Effector CD4-positive, alpha-beta T cell (primary cell): ENCODE data around the gene CEP164.

Experiments
- DNase-seq: peaks from one replicate; pipeline ENCODE4 v3.0.0-alpha.2; 2020

CEP164 gene

DNA sequence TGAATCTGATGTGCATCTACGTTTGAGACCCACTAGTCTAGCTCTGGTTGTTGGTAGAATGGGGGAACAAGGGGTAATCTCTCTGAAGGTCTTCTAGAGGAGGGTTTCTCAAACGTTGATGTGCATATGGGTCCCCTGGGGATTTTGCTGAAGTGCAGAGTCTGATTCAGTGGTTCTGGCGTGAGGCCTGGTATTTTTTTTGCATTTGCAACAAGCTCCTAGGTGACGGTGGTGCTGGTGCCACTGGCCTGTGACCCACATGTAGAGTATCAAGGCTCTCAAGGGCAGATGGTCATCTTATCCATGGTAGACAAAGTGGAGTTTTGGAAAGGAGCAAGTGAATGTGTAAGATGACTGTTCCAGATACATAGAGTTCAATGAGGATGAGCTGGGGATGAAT, 97.1 kb downstream of the CEP164 start:
- DNase-seq = no peak

DNA sequence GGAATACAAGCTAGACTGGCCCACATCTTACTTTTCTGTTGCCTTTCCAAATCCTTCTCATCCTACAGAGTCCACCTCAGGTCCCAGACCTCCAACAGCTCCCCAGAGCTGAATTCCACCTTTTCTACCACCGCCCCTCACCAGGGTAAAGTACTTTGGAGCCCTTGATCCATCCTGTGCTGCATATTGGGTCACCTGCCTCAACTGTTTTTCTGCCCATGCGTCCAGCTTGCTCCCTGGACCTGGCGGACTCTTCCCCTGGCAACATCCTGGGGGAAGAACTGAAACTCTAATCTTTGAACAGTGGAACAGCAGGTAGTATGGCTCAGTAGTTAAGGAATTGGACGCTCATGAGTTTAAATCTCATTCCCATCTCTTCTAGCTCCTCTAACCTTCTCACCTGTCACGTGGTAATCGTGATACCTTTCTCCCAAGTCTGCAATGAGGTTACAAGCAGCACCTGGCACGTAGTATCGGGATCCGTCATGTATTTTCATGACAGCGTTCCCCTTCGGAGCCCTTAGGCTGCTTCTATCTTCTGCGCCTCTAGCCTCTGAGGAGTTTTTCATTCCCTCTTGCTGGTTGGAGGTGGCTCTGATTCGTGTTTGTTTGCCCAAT, 98.1 kb downstream of the CEP164 start:
- no peak for DNase-seq

DNA sequence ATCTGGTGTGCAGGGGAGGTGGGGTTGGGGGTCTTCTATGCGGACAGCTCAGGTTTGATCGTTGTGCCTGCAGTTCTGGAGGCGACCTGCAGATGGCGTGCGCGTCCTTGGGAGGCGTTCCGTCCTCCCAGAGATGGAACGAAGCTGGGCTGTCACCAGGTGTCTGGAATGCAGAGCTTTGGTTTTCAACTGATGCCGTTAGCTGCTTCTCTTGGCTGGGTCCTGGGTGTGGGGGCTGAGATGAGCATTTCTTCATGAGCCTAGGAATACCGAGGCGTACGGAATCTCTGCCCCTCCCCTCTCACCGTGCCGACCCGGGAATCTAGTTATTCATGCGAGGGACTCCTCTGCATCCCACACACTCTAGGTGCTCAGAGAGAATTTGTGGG, 98.6 kb downstream of the CEP164 start:
- peak; percentile 60 for DNase-seq

DNA sequence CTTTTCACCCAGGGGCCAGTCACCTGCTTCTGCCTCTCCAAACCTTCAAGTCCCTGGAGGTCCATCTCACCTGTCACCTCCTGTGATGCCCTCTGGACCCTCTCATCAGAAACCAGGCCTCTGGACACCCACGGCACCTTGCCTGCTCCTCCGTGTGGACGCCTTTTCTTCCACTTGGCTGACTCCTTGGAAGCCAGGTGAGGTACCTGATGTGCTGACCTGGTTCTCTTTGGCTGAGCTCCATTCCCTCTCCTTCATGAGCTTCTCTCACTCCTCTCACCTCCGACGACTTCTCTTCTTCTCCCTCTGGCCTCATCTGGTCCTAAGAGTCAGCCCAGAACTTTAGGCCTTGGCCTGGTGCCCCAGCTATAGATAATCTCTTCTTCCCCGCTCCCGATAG, 99.3 kb downstream of the CEP164 start:
- no peak for DNase-seq

DNA sequence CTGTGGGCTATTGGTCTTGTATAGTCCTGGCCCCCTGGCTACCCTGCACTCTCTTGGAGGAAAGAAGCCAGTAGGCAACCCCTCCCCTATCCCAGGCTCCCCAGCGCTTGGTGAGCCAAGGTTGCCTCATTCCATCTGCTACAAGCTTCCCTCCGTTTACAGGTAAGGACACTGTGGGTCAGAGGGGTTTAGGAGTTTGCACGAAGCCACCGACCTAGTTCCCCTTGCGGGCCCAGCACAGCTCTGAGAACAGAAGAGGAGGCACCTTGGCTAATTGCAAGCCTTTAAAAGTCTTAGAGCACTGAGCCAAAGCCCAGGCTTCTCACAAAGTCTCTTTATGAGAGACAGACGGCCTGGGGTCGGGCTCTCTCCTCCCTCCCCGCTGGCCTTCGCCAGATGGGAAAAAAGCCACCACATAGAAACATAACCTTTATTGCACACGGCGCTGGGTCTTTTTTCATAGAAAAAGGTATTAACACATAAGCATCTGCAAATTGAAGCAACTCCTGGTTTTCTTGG, 99.8 kb downstream of the CEP164 start:
- no peak for DNase-seq

DNA sequence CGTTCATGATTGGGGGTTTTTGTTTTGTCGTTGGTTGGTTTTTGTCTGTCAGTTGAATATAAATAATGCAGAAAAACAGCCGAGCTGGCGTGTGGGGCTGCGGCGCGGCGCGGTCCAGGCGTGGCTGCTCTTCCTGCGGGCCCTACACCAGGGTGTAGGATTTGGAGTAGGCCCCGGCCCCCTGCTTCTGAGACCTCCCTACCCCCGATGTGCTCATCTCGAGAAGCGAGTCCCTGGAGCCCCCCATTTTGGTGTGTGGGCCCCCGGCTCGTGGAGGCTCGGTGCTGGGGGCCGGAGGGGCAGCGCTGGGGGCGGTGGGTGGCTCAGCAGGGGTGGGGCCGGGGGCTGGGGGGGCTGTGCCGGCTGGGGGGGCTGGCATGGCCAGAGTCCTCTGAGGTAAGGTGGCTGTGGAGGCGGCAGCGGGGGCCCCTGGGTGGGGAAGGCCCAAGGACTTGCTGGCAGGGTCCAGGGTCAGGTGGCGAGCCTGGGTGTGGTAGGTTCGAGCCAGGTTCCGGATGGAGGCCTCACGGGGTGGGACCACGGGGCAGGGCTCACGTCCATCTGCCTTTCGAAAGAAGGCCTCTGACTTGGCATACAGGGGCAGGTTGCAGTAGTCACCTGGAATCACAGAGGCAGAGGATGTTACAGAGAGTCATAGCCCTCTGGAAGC, 100.7 kb downstream of the CEP164 start:
- DNase-seq = no peak

DNA sequence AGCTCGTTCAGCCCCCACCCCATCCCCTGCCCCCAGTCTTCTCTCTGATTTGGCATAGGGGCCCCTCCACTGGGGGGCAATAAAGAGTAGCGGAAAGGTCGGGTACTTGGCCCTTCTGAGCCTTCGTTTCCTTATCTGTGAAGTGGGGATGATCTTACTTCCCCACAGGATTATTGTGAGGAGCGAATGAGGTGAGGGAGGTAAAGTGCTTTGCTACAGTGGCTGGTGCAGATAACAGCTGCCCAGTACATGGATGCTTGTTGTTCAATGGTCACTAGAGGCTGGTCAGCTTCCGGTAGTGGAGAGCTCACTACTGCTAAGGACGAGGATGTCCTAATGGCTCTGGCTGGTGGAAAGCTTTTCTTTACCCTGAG, 101.2 kb downstream of the CEP164 start:
- DNase-seq = no peak

DNA sequence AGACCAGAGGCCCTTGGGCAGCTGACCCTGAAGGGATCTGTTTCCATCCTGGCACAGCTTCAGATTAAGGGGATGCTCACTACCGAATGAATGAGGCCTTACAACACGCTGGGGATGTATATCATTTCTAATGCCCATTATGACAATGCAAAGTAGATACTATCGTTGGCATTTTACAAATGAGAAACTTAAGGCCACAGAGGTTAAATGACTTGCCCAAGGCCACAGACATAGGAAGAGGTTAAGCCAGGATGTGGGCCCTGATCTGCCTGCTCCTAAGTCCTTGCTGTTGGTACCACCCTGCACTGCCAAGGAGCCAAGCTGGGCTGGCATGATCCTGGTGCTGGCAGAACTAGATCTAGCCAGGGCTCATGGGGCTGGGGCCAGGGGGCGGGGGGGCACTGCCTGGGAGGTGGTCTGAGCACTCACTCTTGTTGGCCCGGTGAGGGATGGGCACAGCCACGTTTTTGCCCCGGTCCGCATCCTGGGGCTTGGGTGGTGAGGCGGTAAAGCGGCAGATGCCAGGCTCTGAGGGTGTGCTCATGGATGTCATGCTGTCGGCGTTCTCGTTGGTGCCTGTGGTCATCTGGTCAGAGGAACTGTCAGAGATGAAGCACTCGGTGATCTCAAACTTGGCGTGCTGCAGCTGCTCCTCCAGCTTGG, 102.8 kb downstream of the CEP164 start:
- DNase-seq = no peak

DNA sequence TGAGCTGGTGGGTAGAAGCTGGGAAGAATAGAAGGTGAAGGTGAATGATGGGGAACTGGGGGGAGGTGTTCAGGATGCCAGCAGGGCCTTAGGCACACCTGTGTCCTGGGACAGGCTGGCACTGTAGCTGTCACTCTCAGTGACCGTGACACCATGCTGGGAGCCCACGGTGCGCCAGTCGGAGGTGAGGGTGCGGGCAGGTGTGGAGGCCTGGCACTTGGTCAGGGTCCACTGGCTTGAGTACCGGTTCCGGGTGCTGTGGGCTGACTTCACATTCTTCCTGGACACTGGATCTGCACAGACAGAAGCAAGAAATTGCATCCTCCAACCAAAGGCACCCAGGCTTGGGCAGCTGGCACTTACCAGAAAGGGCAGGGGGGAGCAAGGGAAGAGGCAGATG, 103.8 kb downstream of the CEP164 start:
- DNase-seq = no peak

DNA sequence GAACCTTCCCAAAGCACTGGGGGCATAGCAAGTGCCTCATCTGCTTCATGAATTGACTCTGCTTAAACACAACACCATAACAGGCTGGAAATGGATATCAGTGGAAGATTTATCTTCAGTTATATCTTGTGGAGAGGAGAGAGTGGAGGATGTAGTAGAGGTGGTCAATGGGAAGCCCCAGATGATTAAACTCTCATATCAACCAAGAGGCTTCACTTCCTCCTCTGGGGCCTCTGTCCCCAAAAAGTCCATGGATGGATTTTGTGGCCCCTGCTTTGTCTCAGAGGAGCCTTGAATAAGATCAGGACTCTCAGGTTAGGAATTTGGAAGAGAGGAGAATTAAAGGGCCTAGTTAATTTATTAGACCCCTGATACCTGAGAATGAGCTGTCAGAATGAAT, 106.1 kb downstream of the CEP164 start:
- no peak for DNase-seq

DNA sequence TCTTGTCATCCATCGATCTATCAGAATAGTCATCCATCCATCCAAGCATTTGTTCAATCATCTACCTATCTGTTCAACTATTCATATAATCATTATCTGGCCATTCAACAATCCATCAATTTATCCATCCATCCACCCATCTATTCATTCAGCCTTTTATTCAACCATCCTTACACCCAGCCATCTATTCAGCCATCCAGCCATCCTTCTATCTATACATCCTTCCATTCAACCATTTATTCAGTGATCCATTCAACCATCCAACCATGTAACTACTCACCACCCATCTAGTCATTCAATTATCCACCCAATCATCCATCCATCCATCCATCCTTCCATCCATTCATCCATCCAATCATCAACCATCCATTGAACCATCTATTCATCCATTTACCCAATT, 106.8 kb downstream of the CEP164 start:
- DNase-seq = no peak

DNA sequence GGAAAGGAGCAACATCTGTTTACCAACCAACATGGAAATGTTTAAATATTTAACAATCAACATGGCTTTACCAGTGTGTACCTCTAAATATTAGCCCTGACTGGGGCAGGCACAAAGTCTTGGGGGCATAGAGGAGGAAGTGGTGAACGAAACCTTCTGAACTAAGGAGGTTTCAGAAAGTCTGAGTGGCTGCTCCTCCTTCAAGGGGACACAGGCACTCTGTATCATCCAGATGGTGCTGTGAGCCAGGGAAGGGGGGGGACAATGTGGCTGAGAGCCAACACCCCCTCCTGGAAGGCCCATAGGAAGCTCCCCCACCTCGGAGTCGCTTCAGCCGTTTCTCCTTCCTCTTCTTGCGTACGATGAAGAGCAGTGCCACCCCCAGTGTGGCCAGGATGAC, 107.7 kb downstream of the CEP164 start:
- no peak for DNase-seq

DNA sequence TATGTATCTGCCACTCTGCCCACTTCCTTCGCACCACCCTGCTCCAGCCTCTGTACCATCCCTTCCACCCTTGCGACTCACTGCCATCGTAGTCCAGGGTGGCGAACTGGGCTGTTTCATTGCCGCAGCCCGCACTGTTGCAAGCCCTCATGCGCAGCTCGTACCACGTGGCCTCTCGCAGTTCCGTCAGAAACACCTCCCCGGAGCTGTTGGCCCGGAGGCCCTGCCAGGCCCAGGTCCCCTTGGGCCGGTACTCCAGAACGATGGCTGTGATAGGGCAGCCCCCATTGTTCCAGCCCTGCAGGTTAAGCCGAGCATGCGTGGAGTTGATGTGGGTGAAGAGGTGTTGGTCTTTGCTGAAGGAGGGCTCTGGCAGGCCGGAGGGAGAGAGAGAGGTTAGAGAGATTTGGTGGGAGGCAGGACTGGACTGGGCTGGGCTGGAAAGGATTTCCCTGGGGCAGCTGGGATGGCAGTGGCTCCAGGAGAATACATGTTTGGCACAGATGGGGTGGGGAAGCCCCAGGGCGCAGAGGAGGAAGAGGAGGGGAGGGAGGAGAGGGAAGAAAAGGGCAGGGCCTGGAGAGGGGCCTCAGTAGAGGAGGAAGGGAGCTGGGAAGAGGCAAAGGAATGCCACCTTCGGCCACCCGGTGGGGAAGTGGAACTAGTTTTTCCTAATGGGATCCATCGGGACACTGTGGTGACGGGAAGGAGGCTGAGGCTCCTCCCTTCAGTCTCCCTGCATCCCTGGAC, 109.6 kb downstream of the CEP164 start:
- DNase-seq = no peak

DNA sequence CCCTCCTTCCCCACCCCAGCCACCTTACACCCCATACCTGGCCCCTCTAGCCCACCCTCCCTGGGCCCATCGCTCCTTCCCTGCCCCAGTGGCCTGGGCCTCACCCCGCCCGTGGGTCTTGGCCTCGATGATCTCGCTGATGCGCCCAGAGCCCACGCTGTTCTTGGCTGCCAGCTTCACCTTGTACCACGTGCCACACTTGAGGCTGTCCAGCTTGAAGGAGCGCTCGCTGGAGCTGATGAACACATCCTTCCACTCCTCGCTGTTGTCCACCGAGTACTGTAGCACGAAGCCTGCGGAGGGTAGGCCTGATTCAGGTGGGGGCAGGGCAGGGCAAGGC, 110.1 kb downstream of the CEP164 start:
- DNase-seq = no peak

DNA sequence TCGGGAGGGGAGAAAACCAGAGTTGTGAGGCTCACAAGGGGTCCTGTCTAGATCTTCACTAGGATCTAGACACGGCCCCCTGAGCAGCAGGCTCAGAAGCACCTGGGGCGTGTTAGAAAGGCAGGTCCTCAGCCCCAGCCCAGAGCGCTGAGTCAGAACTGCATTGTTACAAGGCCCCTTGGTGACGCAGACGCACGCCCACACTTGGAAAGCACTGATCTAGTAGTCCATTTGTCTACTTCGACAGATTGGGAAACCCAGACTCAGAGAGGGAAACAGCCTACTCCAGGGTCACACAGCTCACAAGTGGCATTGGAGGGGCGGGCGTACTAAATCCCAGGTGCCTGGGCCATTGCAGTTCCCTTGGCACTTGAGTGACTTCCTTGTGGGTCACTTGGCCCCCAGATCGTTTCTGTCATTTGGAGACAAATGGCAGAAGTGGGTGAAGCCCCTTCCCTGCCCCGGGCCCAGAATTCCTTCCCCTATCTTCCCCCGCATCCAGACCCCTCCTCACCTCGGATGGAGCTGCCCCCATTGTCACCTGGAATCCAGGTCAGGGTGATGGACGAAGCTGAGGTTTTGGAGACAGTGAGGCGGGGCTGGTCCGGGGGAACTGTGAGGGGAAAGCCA, 110.8 kb downstream of the CEP164 start:
- DNase-seq = no peak

DNA sequence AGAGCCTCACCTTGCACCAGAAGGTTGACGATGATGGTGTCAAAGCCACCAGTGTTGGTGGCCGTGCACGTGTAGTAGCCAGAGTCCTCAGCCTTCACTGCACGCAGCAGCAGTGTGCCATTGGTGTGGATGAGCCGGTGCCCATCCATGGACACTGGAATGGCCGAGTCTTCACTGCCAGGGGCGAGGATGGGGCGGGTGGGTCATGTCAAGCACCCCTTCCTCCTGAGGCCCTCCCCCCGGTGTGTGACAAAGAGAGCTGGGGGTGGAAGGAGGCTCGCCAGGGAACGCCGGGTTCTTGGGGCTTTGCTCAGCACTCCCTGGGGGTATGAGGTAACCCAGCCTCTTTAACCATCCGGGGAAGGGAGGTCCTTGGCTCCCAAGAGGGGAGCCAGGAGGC, 111.6 kb downstream of the CEP164 start:
- no peak for DNase-seq

DNA sequence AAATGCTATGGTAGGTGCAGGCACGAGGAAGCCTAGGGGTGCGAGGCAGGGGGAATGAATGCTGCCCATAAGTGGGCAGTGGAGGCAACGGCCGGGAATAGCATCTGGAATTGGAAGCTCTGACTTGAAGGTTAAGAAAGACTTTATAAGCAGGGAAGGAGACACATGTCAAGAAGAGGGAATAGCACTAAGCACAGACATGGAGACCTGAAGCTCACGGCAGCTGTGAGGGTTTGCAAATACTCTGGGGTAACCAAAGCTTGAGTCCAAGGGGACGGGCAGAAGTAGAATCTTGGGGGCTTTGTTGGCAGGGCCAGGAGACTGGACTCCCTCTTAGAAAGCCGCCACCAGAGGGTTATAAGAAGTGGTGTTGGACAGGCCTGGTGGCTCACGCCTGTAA, 112.6 kb downstream of the CEP164 start:
- no peak for DNase-seq

DNA sequence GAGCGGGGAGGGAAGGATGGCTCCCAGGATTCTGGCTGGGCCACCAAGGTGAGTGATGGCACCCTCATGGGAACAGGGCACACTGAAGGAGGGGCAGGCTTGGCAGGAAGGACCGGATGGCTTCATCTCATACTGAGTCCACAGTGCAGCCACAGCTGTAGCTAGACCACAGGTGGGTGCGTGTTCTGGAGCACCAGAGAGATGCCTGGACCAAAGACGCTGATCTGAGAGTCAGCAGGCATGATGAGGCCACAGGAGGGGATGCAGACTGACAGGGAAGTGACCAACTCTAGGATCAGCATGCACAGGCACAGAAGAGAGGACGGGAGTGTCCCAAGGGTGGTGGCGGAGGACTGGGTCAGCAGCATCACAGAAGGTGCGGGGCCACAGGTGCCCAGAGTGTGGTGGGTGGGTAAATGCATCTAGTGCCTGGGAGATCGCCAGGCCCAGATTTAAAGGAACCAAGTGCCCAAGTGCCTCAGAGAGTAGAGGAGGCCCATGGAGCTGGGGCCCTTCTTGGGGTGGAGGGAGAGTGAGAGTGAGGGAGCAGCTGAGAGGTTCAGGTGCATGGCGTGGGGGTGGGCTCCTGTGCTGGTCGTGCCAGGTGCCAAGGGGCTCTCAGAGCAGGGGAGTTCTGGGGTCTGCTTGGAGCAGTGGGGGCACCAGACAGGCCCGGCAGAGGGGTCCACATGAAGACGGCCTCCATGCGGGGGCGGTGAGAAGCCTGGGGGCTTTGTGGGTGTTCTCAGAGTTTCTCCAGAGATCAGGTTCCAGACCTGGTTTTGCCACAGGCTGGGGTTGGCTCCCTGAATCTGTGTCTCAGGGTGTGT, 113.7 kb downstream of the CEP164 start:
- DNase-seq = no peak

DNA sequence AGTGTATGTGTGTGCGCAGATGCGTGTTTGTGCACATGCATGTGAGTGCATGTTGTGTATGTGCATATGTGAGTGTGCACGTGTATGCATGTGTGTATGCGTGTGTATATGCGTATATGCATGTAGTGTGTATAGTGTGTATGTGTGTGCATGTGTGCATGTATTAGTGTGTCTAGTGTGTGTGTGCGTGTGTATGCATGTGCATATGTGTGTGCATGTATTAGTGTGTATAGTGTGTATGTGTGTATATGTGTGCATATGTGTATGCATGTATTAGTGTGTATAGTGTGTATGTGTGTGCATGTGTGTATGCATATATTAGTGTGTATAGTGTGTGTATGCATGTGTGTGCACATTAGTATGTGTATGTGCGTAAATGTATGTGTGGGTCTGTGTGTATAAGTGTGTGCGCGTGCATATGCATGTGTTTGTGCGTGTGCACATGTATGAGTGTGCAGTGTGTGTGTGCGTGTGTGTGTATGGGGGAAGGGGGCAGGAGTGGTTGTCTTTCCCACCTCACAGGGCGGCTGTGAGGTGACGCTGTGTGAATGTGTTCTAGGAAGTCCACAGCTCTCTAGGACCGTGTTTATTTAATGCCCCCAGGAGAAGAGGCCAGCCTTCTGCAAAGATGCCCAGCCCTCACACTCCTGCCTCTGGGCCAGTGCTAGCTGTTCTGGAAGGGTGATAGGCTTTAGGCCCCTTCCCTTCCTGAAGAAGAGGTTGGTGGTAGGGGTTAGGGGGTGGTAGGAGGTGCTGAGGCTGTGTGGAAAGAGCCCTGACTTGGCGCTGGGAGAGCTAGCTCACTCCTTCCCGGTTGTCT, 114.6 kb downstream of the CEP164 start:
- DNase-seq = no peak

DNA sequence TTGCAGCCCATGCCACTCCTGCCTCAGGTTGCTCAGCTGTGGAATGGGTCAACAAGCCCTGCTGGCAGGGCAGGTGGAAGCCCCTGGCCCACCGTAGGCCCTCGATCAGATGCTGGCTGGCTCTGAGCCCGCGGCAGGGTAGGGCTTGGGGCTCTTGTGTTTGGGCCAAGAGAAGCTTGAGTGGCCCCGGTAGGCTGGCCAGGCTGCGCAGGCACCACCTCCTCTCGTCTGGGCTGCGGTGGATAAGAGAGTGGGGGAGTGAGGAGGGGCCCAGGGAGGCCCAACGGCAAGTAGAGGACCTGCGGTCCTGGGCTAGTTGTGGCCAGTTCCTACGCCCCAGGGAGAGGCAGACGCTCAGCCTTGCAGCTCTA, 115.2 kb downstream of the CEP164 start:
- DNase-seq = no peak
